AG09319 (cell line): ENCODE measurements around the gene ASMT.

Experiments used
- DNase-seq: peaks from one replicate; pipeline ENCODE4 v3.0.0-alpha.2; 2010; ENCODE audit warnings: low read depth; ENCODE audit errors: extremely low read depth
- CTCF ChIP-seq: IDR thresholded peaks from 2 replicates; pipeline ENCODE4 v1.5.1; 2011; ENCODE audit warnings: low read depth, mild to moderate bottlenecking, inconsistent platforms, low read length, moderate library complexity

Gene ASMT

GRCh38 chrX:1584237-1585011 is 30.4 kb upstream of the ASMT start:
- no peak for TF ChIP-seq CTCF
- DNase-seq: no peak

- no peak for TF ChIP-seq CTCF
- no peak for DNase-seq
These were observed 27.7 kb upstream of the ASMT start for GRCh38 chrX:1587161-1587560.

GRCh38 chrX:1589356-1590130 is 25.3 kb upstream of the ASMT start:
- DNase-seq: no peak
- no peak for TF ChIP-seq CTCF

GRCh38 chrX:1591102-1591862 is 23.6 kb upstream of the ASMT start, which contains the start of gene AKAP17A:
Gene AKAP17A, plus strand, starts transcription at chrX:1591604. Its CDS starts 1,859 bp downstream, at chrX:1593463.
- no peak; the same call in 1 of the 2 replicates for TF ChIP-seq CTCF

GRCh38 chrX:1591863-1592469 is 22.9 kb upstream of the ASMT start:
- TF ChIP-seq CTCF: no peak
- DNase-seq: no peak

More at GRCh38 chrX:1591102-1591862, 23.6 kb upstream of the ASMT start, which contains the start of gene AKAP17A:
- DNase-seq: peak; percentile 84

GRCh38 chrX:1592470-1593142 is 22.3 kb upstream of the ASMT start:
- TF ChIP-seq CTCF: no peak
- no peak for DNase-seq
